ENCODE data around the gene ZNF423. TPM values are rescaled to one million over a fixed set of nuclear protein-coding genes. Genes with fewer than 3 reads are reported as not detected.
A peak's percentile ranks its signal among the peaks of the same experiment; 100 is the strongest.

Gene ZNF423
- total RNA-seq, 1 donor from 2014 or later: 7.1 TPM

- no peak for DNase-seq
These were observed 218.4 kb downstream of the ZNF423 start for GRCh38 chr16:49637511-49637910.

GRCh38 chr16:49636608-49637007, 219.3 kb downstream of the ZNF423 start:
- no peak for DNase-seq

GRCh38 chr16:49635591-49636581, 220.0 kb downstream of the ZNF423 start:
- no peak for DNase-seq

GRCh38 chr16:49635009-49635350, 220.9 kb downstream of the ZNF423 start:
- no peak for DNase-seq

GRCh38 chr16:49634235-49635008, 221.5 kb downstream of the ZNF423 start:
- DNase-seq: no peak

- DNase-seq: no peak
These were observed 223.1 kb downstream of the ZNF423 start for GRCh38 chr16:49632795-49633184.

- no peak for DNase-seq
These were observed 223.7 kb downstream of the ZNF423 start for GRCh38 chr16:49632086-49632794.

GRCh38 chr16:49631187-49632041, 224.5 kb downstream of the ZNF423 start:
- no peak for DNase-seq

- no peak for DNase-seq
These were observed 225.1 kb downstream of the ZNF423 start for GRCh38 chr16:49630783-49631182.

GRCh38 chr16:49629851-49630250, 226.1 kb downstream of the ZNF423 start:
- no peak for DNase-seq

- no peak for DNase-seq
These were observed 227.8 kb downstream of the ZNF423 start for GRCh38 chr16:49628148-49628547.

- DNase-seq: no peak
These were observed 230.4 kb downstream of the ZNF423 start for GRCh38 chr16:49625311-49626065.

- DNase-seq: no peak
These were observed 232.2 kb downstream of the ZNF423 start for GRCh38 chr16:49623501-49624266.

GRCh38 chr16:49622421-49623402, 233.2 kb downstream of the ZNF423 start:
- DNase-seq: no peak

GRCh38 chr16:49622084-49622390, 233.9 kb downstream of the ZNF423 start:
- no peak for DNase-seq

- DNase-seq: no peak
These were observed 234.4 kb downstream of the ZNF423 start for GRCh38 chr16:49621241-49622083.

- DNase-seq: no peak
These were observed 235.1 kb downstream of the ZNF423 start for GRCh38 chr16:49620869-49621240.

GRCh38 chr16:49620158-49620868, 235.6 kb downstream of the ZNF423 start:
- DNase-seq: peak; percentile 68
